ENCODE measurements around the gene MORC4. TPM values are rescaled to one million over a fixed set of nuclear protein-coding genes. Genes with fewer than 3 reads are reported as not detected.

MORC4 gene
- total and polyA plus RNA-seq, 2 of the 4 experiments (the other 2 are of a cell fraction): 17.5 to 34.2 TPM

DNA sequence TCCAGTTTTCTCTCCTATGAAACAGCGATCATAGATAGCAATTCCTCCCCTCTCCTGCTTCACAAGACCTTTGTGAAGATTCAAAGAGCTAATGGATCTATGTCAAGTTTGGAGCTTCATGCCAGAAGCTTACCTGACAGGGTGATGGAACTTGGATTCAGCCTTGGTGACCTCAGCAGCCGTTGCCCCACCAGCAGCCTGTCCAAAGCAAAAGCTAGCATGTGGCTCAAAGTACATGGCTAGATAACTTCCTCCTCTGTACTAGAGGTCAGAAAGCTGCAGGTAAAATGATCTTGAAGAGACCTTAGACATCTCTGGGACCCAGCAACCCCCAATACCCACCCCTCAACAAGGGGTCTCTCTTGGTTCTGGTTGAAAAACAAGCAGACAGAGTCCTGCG lies 98.7 kb downstream of the MORC4 start:
- Histone ChIP-seq H3K4me2 (ENCODE audit: low read depth, low read length) (no peak overlapping the region), H4K8ac (ENCODE audit: low read depth in 2 of 2, low read length in 2 of 2) (no peak overlapping the region), H2AK5ac (ENCODE audit: low read depth, low read length) (no peak overlapping the region), H2AK9ac (replicated peaks; ENCODE audit: low read depth, low read length, poor library complexity) (no peak overlapping the region), H3K9me1 (ENCODE audit: insufficient read depth, low read length) (peaks cover 1% of the 10 kb centered on the region; the same call in 1 of the 2 replicates), H4K20me1 (ENCODE audit: insufficient read depth, low read length) (no peaks in the 10 kb centered on the region), H3K23ac (ENCODE audit: low read depth, low read length) (no peak overlapping the region), H3K18ac (ENCODE audit: low read depth, low read length) (no peak overlapping the region), H3K4ac (ENCODE audit: low read depth, low read length) (no peak overlapping the region), H4K91ac (ENCODE audit: insufficient read depth, low read depth, low read length) (no peak overlapping the region), H3K9ac (ENCODE audit: low read depth, low read length) (no peak overlapping the region), H3K14ac (replicated peaks; ENCODE audit: low read depth, low read length) (no peak overlapping the region), H2BK15ac (ENCODE audit: low read depth, low read length) (no peak overlapping the region), H2BK120ac (ENCODE audit: low read depth, low read length) (no peak overlapping the region), H3K79me1 (ENCODE audit: low read depth in 1 of 2, low read length in 2 of 2) (no peaks in the 10 kb centered on the region), H2AFZ (replicated peaks; ENCODE audit: low read length, poor library complexity) (no peak overlapping the region), H3K4me1 (ENCODE audit: control insufficient read depth, insufficient read depth, low read length) (no peaks in the 10 kb centered on the region), H4K5ac (ENCODE audit: low read depth, low read length) (no peak overlapping the region), H3K4me3 (ENCODE audit: insufficient read depth, low read depth, low read length) (no peak overlapping the region), H3K27ac (ENCODE audit: insufficient read depth, low read length) (no peak overlapping the region), H3K27me3 (ENCODE audit: control insufficient read depth, insufficient read depth, low read length) (peaks cover 12% of the 10 kb centered on the region), H3K56ac (ENCODE audit: extremely low read depth, insufficient read depth, low read length) (no peak overlapping the region), H2BK20ac (ENCODE audit: low read depth, low read length) (no peak overlapping the region), H3K36me3 (ENCODE audit: control insufficient read depth, insufficient read depth, low read length) (no peaks in the 10 kb centered on the region), H2BK5ac (ENCODE audit: low read depth, low read length, poor library complexity, severe bottlenecking) (no peak overlapping the region), H3K9me3 (ENCODE audit: control insufficient read depth, insufficient read depth, low read length) (no peaks in the 10 kb centered on the region)
- in situ Hi-C loops (cut with MboI; ENCODE audit: low sequenced_read_pairs): no loop called here
- ATAC-seq (ENCODE audit: low read depth) (no peak), DNase-seq (no peak)
- ChIA-PET CTCF (no interaction called here), POLR2A (ENCODE audit: unreplicated experiment) (no interaction called here)
- TF ChIP-seq RCOR1 (IDR thresholded peaks at IDR 0.05; ENCODE audit: insufficient replicate concordance, low read length) (no peak), RFX5 (IDR thresholded peaks at IDR 0.05; ENCODE audit: low read depth, low read length) (no peak), MAZ (IDR thresholded peaks at IDR 0.05; ENCODE audit: borderline replicate concordance, low read depth, low read length) (no peak), FOS (IDR thresholded peaks at IDR 0.05; ENCODE audit: low read depth, low read length) (no peak)
- TF ChIP-seq, protein P1, sequence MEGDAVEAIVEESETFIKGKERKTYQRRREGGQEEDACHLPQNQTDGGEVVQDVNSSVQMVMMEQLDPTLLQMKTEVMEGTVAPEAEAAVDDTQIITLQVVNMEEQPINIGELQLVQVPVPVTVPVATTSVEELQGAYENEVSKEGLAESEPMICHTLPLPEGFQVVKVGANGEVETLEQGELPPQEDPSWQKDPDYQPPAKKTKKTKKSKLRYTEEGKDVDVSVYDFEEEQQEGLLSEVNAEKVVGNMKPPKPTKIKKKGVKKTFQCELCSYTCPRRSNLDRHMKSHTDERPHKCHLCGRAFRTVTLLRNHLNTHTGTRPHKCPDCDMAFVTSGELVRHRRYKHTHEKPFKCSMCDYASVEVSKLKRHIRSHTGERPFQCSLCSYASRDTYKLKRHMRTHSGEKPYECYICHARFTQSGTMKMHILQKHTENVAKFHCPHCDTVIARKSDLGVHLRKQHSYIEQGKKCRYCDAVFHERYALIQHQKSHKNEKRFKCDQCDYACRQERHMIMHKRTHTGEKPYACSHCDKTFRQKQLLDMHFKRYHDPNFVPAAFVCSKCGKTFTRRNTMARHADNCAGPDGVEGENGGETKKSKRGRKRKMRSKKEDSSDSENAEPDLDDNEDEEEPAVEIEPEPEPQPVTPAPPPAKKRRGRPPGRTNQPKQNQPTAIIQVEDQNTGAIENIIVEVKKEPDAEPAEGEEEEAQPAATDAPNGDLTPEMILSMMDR (conservative IDR thresholded peaks at IDR 0.05; ENCODE audit: low read depth, low read length): no peak
- BruUV-seq (replicated peaks): no TSS peak
- intact Hi-C loops (cut with micrococcal nuclease): no loop called here
- WGBS, 2 experiments (ENCODE audit: extremely low coverage in 2 of 2, insufficient read length in 1 of 2): no CpG with 5 or more reads among the region's 3 CpGs
- dilution Hi-C loops (cut with HindIII; ENCODE audit: low sequenced_read_pairs, unreplicated experiment): no loop called here
